T-helper 2 cell treated with Interferon-gamma antibody and Interleukin-4, amounts not matched to agents 100 ng/mL and 5 ng/mL, for 36 hours (primary cell): Measurements from ENCODE around the gene SEC23B. TPM values are rescaled to one million over a fixed set of nuclear protein-coding genes. Genes with fewer than 3 reads are reported as not detected.
"Not testable (repeated sequence)": the region's sequence is repeated elsewhere in the genome, so short reads cannot be mapped to it uniquely, and the experiment has no call there.

Source experiments
- intact Hi-C: fragments of 100-400 bp; cut with micrococcal nuclease; formaldehyde crosslinking; loops from one replicate; pipeline ENCODE4 v1.15.1; 2023
- total RNA-seq: library from RNA; stranded (reverse); gene quantifications from 2 replicates; pipeline ENCODE4 v1.2.3, GENCODE V29; 2022

SEC23B gene
- total RNA-seq, 1 donor from 2014 or later = 105 TPM

- intact Hi-C loops = no loop called here
Observed at GRCh38 chr20:18523066-18523465, 15.3 kb downstream of the SEC23B start.

DNA sequence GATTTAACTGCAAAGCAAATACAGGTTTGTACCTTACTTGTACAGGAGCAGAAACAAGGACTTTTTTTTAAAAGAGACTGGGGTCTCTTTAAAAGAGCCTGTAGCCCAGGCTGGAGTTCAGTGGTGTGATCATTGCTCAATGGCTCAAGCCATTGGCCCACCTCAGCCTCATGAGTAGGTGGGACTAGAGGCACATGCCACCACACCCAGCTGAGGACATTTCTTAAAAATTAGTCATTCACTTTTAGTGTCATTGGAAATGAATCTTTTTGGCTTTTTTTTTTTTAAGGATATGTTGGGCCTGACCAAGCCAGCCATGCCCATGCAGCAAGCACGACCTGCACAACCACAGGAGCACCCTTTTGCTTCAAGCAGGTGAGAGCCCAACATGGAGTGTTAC lies 16.9 kb downstream of the SEC23B start:
- intact Hi-C loops = no loop called here

GRCh38 chr20:18526761-18527160 lies 19.0 kb downstream of the SEC23B start:
- intact Hi-C loops = not testable (repeated sequence)

DNA sequence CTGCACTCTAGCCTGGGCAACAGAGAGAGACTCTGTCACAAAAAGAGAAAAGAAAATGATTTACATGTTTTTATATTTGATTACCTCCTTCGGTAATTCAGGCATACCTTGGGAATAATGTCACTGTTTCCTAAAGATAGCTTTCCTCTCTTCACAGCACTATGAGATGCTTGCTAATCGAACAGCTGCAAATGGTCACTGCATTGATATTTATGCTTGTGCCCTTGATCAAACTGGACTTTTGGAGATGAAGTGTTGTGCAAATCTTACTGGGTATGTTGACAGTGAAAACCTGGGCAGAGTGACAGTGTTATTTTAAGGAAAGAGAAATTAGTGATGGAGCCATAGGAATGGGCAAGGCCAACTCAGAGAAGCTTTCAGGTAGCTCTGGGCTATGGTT lies 19.6 kb downstream of the SEC23B start:
- intact Hi-C loops = no loop called here

- intact Hi-C loops = no loop called here
Observed at GRCh38 chr20:18527836-18528235, 20.1 kb downstream of the SEC23B start.

DNA sequence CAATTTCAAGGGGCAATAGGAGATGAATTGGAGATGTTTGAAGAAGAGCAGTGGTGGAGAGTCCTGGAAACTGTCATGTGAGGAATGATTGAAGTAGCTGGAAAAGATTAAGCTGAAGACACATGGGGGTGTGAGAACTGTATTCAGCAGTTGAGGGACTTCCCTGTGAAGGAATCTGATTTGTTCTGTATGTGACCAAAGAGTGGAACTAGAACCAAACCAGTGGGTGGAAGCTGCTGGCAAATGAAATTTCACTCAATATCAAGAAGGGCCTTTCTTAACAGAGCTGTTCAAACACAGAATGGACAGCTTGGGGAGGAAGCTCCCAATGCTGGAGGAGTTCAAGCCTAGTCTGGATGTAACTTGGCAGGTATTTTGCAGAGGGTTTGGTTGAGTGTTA lies 21.3 kb downstream of the SEC23B start:
- intact Hi-C loops = no loop called here

DNA sequence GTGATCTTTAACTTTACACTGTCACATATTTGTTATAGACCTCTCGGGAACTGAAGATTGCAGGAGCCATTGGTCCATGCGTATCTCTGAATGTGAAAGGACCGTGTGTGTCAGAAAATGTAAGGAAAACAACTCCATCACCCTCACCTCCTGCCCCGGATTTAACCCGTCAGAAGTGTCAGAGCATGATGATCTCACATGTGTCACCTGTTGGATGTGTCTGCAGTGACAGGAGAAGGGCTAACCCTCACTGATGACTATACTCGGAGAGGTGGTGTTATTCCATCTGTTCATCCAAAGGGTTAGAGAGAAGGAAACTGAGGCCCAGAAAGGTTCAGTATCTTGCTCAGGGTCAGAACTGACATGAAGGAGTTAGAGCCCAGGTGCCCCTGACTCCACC lies 24.9 kb downstream of the SEC23B start:
- intact Hi-C loops = no loop called here

DNA sequence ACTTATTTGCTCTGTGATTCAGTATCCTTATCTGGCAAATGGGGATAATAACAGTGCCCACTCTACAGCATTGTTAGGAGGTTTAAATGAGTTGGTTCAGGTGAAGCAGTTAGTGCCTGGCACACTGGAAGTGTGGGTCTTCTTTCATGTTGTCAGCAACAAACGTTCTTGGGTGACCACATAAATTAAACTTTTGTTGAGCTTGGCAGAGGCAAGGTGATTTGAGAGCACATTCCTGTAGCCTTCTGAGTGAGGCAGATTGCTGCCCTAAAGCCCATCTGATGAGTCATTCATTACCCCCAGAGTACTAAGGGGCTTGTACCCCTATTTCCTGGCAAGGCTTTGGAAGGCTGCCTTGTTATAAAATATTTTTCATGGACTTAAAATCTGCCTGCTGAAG lies 25.8 kb downstream of the SEC23B start:
- intact Hi-C loops = no loop called here

- intact Hi-C loops = no loop called here
Observed at GRCh38 chr20:18533978-18534644, 26.4 kb downstream of the SEC23B start.

DNA sequence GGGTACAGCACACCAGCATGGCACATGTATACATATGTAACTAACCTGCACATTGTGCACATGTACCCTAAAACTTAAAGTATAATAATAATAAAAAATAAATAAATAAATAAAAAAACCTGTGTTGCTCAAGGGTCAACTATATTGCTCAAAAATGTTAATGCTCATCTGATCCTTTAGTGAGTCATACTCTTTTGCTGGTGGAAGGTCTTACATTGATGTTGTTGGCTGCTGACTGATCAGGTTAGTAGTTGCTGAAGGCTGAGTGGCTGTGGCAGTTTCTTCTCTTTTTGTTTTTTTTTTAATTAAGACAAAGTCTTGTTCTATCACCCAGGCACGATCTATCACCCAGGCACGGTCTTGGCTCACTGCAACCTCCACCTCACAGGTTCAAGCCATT lies 29.9 kb downstream of the SEC23B start:
- intact Hi-C loops = no loop called here

DNA sequence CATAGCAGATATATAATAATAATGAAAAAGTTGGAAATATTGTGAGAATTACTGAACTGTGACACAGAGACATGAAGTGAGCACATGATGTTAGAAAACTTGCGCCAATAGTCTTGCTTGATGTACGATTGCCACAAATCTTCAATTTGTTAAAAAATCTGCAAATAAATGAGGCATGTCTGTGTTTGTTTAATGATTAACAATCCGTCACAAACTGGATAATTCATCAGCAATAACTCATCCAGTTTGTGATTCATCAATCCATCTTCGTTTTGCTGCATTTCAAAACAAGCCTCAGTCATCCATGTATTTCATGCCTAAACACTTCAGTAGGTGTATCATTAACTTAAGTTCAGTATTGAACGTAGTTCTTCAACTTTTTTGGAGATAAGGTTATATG lies 34.0 kb downstream of the SEC23B start:
- intact Hi-C loops = no loop called here

DNA sequence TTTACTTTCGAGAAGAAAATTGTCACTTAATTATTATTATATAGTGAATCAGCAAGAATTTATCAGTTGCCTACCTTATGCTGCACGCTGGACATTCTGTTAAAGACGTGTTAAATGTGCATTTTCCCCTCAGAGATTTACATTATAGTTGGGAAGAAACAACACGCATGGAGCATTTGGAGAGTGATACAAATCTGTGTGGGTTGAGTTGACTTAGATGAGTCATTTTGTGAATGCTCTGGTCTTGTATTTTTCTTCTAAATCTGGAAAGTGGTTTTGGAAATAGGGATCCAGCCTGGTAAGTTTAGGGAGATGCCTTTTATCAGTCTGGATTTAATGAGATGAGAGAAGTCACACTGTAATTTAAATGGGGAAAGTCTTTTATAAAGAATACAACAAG lies 35.5 kb downstream of the SEC23B start:
- intact Hi-C loops = no loop called here

DNA sequence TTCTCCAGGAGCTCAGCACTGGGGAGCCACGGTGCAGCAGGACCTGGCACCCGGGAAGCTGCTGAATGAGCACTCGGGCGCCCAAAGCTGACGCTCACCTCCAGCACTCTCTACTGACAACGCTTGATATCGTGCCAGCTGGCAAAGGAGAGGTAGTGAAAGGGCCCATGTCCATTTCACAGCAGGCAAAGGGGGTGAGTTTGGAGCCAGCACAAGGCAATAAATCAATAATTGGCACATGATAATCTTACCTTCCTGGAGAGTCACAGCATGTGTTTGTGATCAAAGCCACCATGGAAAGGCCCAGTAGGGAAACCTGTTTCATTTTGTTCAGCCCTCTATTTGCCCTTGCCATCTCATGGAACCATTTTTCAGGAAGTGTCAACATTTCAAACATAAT lies 36.2 kb downstream of the SEC23B start:
- intact Hi-C loops = no loop called here

GRCh38 chr20:18545566-18545965 lies 37.8 kb downstream of the SEC23B start:
- intact Hi-C loops = no loop called here

GRCh38 chr20:18548465-18548864 lies 40.7 kb downstream of the SEC23B start:
- intact Hi-C loops = no loop called here

GRCh38 chr20:18553746-18554145 lies 46.0 kb downstream of the SEC23B start:
- intact Hi-C loops = no loop called here

DNA sequence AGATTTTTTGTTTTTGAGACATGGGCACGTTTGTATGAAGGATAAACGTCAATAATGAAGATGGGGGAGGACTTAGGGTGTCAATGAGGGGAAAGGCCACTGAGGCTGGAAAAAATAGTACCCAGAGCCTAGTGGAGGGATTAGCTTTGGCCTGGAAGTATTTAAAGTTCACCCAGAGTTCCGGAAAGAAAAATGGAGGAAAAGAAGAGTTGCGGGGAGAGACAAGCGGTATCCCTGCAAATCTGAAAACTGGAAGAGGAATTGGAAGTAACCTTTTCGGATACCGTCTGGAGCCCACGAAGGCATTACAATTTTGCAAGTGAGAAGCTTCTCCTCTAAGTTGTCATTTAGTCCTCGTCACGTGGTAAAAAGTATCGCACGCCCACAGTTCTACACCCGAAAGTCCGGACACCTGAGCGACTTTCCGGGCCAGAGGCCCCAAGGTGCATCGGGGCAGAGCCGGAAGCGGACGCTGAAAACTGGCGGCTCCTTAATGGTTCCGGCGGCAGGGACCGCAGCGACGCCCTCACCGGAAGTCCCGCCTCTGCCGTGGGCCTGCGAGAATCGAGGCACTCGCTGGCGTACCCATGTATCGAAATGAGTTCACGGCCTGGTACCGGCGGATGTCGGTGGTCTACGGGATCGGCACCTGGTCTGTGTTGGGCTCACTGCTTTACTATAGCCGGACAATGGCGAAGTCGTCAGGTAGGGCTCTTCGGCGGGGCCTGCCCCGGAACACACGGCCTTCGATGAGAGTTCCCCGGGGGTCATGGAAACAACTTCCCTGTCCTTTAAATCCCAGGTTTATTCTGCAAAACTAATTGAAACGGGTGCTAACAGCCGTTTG lies 59.4 kb downstream of the SEC23B start, which contains the start of gene SMIM26:
SMIM26 (plus strand) TSS at position 541 of the 847 bp plus-strand sequence; CDS start at position 588, 47 bp downstream.
- intact Hi-C loops = loop anchor here (1.0 to 5.0 kb wide), 9 partner anchors 20 to 1836 kb away; partner anchors contain the start of genes DZANK1, KAT14, MGME1 and PET117

DNA sequence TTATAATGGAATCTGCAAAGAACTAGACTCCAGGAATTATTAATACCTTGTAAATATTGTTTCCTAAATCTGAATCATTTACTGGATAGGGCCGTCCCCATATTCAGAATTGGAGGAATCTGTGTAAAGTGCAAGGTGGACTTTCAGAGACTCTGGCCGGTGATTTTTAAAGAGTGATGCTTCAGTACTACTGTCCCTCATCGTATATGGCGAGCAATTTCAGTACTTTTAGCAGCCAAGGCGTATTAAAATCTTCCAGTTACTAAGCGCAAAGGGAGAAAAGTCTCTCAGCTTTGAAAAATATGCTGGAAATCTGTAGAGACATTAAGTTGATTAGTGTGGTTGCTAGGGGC lies 60.0 kb downstream of the SEC23B start:
- intact Hi-C loops = loop anchor here (1.0 to 5.0 kb wide), 9 partner anchors 20 to 1837 kb away; partner anchors contain the start of genes DZANK1, KAT14, MGME1 and PET117

- intact Hi-C loops = no loop called here
Observed at GRCh38 chr20:18571009-18571408, 63.3 kb downstream of the SEC23B start.

DNA sequence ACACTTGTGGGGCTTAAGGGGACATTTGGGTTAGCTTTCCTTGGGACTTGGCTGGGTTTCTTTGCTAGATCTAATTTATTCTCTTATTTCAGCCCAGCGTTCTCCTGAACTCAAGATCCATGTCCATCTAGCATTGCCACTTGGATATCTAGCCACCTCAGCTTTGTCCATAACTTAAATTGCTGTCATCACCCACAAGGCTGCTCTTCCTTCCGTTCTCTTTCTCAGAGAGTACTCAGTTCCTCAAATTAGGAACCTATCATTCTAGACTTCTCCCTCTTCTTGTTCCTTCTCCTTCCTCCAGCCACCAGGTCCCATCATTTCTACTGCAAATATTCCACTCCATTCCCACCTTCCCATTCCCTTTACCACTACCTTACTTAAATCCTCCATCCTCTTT lies 63.8 kb downstream of the SEC23B start:
- intact Hi-C loops = no loop called here

DNA sequence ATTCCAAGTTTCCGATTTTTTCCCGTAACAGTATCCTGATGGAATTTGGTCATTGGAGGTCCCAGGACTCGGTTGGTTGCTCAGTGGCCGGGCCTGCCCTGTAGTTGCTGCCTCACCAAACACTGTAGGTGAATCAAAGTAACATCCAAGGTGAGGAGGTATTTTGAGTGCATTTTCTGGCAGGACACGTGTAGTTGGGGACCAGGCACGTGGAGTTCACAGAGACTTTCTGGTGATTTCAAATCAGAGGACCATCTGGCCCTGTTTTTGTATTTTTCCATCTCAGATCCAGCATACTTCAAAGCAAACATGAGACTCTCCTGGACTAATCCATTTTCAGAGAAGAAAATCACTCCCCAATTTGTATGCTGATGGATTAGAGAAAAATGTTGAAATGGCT lies 70.2 kb downstream of the SEC23B start:
- intact Hi-C loops = no loop called here

DNA sequence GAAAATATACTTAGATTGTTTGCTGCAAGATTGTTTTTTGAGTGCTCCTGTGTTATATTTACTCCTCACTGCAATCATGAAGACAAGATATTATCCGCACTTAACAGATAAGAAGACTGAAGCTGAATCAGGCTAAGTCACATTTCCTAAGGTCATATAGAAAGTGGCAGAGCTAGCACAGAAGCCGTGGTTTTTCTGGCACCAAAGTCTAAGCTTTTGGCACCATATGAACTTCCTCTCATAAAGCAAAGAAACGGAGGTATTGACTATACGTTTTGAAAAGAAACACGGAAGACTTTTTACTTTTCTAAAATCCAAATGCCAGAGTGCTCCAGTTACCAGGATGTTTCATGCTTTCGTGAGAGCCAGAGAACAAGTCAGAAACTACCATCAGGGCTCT lies 70.8 kb downstream of the SEC23B start:
- intact Hi-C loops = no loop called here

- intact Hi-C loops = no loop called here
Observed at GRCh38 chr20:18580012-18580411, 72.3 kb downstream of the SEC23B start.
